Pancreas (tissue), 10 donors: Measurements from ENCODE around the gene ADAMTSL2. TPM values are rescaled to one million over a fixed set of nuclear protein-coding genes. Genes with fewer than 3 reads are reported as not detected.
A peak's percentile ranks its signal among the peaks of the same experiment; 100 is the strongest.
"Not testable (repeated sequence)": the region's sequence is repeated elsewhere in the genome, so short reads cannot be mapped to it uniquely, and the experiment has no call there.

Experiments used
- ATAC-seq, 4 donors: fragments of 200-7000 bp; cut with Tn5 transposase; one replicate each; pipeline versions ENCODE4 v1.8.0 to v1.9.1; 2020; ENCODE audit warnings: mild to moderate bottlenecking in 4 of 4, moderate library complexity in 4 of 4
- DNase-seq, 6 donors: peaks; one replicate each; pipeline ENCODE4 v3.0.0-alpha.2; 2020
- FAIRE-seq: peaks from 2 replicates; lab custom pipeline; 2012; peaks lifted over from hg19 to GRCh38; lab: Jason Lieb, UNC
- H3K27ac ChIP-seq, 4 donors: fragments of 200-600 bp; sonication (generic); 1 replicate in 3 of 4; 2 replicates in 1 of 4; pipeline versions ENCODE4 v1.5.0 to v1.8.0; 2020
- H3K27me3 ChIP-seq, 4 donors: fragments of 200-600 bp; one replicate each; pipeline ENCODE4 v1.8.0; 2021
- H3K36me3 ChIP-seq, 3 donors: fragments of 200-600 bp; sonication (generic) in 1 of 3; one replicate each; pipeline versions ENCODE4 v1.5.0 to v1.8.0; 2020 to 2021
- H3K4me1 ChIP-seq, 3 donors: fragments of 200-600 bp; one replicate each; pipeline ENCODE4 v1.8.0; 2021
- H3K4me3 ChIP-seq, 4 donors: fragments of 200-600 bp; sonication (generic) in 2 of 4; one replicate each; pipeline versions ENCODE4 v1.5.0 to v1.8.0; 2020 to 2021
- H3K9me3 ChIP-seq, 4 donors: fragments of 200-600 bp; one replicate each; pipeline ENCODE4 v1.8.0; 2021
- WGBS, 2 donors: extraction: QIAGEN DNeasy Blood & Tissue Kit; methylation state at CpG; one replicate each; pipeline ENCODE4 v1.1.7; 2013; 5-methylcytosine and 5-hydroxymethylcytosine counted together
- intact Hi-C, 3 donors: fragments of 100-400 bp; cut with DNase I; formaldehyde crosslinking; loops; one replicate each; pipeline versions ENCODE4 v1.11.1 to v1.14.2; 2022
- polyA plus RNA-seq, 2 donors: library from polyadenylated mRNA; stranded (reverse); fragments of 200-250 nt; gene quantifications; one replicate each; pipeline ENCODE4 v1.2.3, GENCODE V29; 2013
- total RNA-seq, 6 donors: library from RNA; stranded (reverse); fragmentation: NEBNext Ultra II Directional in 4 of 6; extraction: Animal tissue kit (Norgen Biotek cat#: 25700) in 4 of 6; gene quantifications; one replicate each; pipeline versions ENCODE4 v1.2.1 to v1.2.4, GENCODE V29; 2021 to 2023
- TF ChIP-seq, protein P1 (sequence below), 4 donors: fragments of 200-600 bp; sonication (generic) in 3 of 4; IDR thresholded peaks; one replicate each; pipeline versions ENCODE4 v1.5.0 to v1.8.0; 2021; ENCODE audit warnings: antibody characterized with exemption in 4 of 4
- donor health status: healthy with polysubstance abuse.
- donor health status: DM: no; HTN: no; CAD: no; lungs with moderate emphysema.
- donor health status: DM: no; HTN: no; CAD: no.
- donor health status: control.
- donor health status: control.
- donor health status: Bipolar disorder and iron deficiency.
- donor health status: DM: yes; HTN: yes; CAD: no.
- donor health status: DM: no; HTN: no; CAD: no.
- donor health status: DM: no; HTN: no; CAD: no.
- donor health status: DM: yes; HTN: yes; CAD: no.

Gene ADAMTSL2
- total and polyA plus RNA-seq, 8 donors: 1.5 to 12.9 (median 3.2) TPM

DNA sequence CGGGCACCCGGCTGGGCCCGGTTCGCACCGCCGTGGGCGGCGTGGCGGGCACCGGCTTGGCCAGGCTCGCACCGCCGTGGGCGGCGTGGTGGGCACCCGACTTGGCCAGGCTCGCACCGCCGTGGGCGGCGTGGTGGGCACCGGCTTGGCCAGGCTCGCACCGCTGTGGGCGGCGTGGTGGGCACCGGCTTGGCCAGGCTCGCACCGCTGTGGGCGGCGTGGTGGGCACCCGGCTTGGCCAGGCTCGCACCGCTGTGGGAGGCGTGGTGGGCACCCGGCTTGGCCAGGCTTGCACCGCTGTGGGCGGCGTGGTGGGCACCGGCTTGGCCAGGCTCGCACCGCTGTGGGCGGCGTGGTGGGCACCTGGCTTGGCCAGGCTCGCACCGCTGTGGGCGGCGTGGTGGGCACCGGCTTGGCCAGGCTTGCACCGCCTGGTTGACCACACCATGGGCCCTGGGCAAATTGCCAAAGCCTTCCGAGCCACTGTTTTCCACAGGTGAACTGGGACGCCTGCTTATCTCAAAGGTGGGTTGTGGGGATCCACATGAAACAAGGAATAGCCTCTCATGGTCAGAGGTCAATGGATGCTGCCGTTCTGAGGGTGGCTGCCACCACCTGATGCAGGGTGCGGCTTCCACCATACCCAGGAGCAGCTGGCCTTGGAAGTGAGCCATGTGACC is 28.2 kb downstream of the ADAMTSL2 start:
- ATAC-seq (no peak), DNase-seq (peak in 1 of 6 donors; percentile 49), FAIRE-seq (no peak)
- intact Hi-C loops: no loop called here
- no peak overlapping the region for H3K4me3 ChIP-seq
- H3K27ac ChIP-seq: no peak overlapping the region
- no peaks in the 10 kb centered on the region for H3K4me1 ChIP-seq
- TF ChIP-seq, protein P1, sequence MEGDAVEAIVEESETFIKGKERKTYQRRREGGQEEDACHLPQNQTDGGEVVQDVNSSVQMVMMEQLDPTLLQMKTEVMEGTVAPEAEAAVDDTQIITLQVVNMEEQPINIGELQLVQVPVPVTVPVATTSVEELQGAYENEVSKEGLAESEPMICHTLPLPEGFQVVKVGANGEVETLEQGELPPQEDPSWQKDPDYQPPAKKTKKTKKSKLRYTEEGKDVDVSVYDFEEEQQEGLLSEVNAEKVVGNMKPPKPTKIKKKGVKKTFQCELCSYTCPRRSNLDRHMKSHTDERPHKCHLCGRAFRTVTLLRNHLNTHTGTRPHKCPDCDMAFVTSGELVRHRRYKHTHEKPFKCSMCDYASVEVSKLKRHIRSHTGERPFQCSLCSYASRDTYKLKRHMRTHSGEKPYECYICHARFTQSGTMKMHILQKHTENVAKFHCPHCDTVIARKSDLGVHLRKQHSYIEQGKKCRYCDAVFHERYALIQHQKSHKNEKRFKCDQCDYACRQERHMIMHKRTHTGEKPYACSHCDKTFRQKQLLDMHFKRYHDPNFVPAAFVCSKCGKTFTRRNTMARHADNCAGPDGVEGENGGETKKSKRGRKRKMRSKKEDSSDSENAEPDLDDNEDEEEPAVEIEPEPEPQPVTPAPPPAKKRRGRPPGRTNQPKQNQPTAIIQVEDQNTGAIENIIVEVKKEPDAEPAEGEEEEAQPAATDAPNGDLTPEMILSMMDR (IDR thresholded peaks at IDR 0.05): no peak
- no peaks in the 10 kb centered on the region for H3K27me3 ChIP-seq
- WGBS, 2 donors: 71 to 87% methylated on average over 8 to 54 of the region's 54 CpGs
- no peaks in the 10 kb centered on the region for H3K9me3 ChIP-seq
- no peaks in the 10 kb centered on the region for H3K36me3 ChIP-seq

DNA sequence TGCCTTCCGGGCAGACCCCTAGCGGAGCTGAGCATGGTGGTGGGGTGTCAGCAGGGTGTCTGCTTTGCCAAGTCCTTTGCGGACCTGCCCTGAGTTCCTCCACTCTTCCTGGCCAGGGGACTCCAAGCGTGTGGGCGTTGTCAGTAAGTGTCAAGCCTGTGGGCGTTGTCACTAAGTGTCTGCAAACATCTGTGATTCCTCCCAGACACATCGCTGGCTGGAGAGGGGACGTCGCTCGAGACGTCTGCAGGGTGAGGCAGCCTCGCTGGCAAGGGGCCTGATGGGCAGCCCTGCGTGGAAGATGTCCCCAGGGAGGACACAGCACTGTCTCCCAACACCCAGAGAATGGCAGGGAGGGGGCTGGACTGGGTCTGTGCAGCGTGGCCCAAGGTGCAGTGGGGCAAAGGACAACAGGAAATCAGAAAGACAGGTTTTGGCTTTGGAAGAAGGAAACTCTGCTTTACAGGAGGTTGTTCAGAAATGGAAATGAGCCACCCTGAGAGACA is 28.8 kb downstream of the ADAMTSL2 start:
- Histone ChIP-seq H3K27me3 (no peaks in the 10 kb centered on the region), H3K9me3 (no peaks in the 10 kb centered on the region), H3K27ac (no peak overlapping the region), H3K36me3 (no peaks in the 10 kb centered on the region), H3K4me1 (no peaks in the 10 kb centered on the region), H3K4me3 (no peak overlapping the region)
- ATAC-seq: peak in 3 of 4 donors; percentile 8 to 17 (median 14)
- intact Hi-C loops: no loop called here
- WGBS, 2 donors: 22 to 23% methylated on average over 14 of the region's 14 CpGs
- peak in 1 of 6 donors; percentile 17 for DNase-seq
- FAIRE-seq: no peak
- TF ChIP-seq, protein P1 (IDR thresholded peaks at IDR 0.05): no peak

DNA sequence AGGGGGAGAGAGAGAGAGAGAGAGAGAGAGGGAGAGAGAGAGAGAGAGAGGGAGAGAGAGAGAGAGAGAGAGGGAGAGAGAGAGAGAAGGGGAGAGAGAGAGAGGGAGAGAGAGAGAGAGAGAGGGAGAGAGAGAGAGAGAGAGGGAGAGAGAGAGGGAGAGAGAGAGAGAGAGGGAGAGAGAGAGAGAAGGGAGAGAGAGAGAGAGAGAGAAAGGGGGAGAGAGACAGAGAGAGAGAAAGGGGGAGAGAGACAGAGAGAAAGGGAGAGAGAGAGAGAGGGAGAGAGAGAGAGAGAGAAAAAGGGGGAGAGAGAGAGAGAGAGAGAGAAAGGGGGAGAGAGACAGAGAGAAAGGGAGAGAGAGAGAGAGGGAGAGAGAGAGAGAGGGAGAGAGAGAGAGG is 29.3 kb downstream of the ADAMTSL2 start:
- DNase-seq, H3K27ac ChIP-seq, H3K36me3 ChIP-seq, FAIRE-seq, H3K27me3 ChIP-seq, H3K4me3 ChIP-seq, ATAC-seq, intact Hi-C loops, H3K4me1 ChIP-seq, H3K9me3 ChIP-seq: not testable (repeated sequence)

DNA sequence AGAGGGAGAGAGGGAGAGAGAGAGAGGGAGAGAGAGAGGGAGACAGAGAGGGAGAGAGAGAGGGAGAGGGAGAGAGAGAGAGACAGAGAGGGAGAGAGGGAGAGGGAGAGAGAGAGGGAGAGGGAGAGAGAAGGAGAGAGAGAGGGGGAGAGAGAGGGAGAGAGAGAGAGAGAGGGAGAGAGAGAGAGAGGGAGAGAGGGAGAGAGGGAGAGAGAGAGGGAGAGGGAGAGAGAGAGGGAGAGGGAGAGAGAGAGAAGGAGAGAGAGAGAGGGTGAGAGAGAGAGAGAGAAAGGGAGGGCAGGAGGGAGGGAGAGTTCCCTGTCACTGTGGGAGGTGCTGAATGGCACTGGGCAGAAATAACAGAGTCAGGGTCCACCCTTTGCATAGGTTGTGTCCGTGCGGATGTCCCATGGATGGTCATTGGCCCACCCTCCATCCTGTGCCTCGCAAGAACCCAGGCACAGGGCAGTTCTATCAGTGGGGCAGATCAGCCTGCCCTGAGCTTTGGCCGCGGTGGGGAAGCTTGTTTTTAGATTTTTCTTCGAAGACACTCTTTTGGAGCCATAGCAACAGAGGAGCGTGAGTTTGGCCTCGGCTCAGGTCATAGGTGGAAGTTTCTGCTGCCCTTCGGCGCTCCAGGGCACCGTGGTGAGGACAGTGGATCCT is 30.1 kb downstream of the ADAMTSL2 start:
- FAIRE-seq: no peak
- ATAC-seq: no peak
- Histone ChIP-seq H3K27ac (no peak overlapping the region), H3K27me3 (no peaks in the 10 kb centered on the region), H3K36me3 (no peaks in the 10 kb centered on the region), H3K4me3 (no peak overlapping the region), H3K4me1 (no peaks in the 10 kb centered on the region), H3K9me3 (no peaks in the 10 kb centered on the region)
- TF ChIP-seq, protein P1 (IDR thresholded peaks at IDR 0.05): no peak
- intact Hi-C loops: no loop called here
- DNase-seq: no peak
- 73 to 76% methylated on average over 11 of the region's 11 CpGs for WGBS, 2 donors

DNA sequence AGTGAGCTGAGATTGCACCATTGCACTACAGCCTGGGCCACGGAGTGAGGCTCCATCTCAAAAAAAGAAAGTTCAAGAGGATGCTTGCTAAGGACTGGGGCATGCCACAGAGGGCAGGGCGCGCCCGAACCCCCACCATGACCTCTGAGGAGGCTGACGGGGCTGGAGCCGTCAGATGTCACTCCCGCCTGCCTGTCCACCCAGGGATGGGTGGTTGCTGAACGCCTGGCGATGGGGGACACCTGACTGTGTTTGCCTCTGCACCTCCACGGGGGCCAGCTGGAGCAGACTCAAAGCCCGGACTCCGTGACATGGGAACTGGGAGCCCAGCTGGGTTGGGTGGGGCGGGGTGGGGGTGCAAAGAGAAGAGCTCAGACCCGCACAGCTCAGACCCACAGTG is 31.9 kb downstream of the ADAMTSL2 start:
- FAIRE-seq: no peak
- ATAC-seq: no peak
- H3K4me1 ChIP-seq: no peaks in the 10 kb centered on the region
- no peaks in the 10 kb centered on the region for H3K27me3 ChIP-seq
- 82 to 91% methylated on average over 14 of the region's 14 CpGs for WGBS, 2 donors
- no peak for DNase-seq
- H3K9me3 ChIP-seq: no peaks in the 10 kb centered on the region
- no peak overlapping the region for H3K4me3 ChIP-seq
- no peaks in the 10 kb centered on the region for H3K36me3 ChIP-seq
- intact Hi-C loops: no loop called here
- H3K27ac ChIP-seq: no peak overlapping the region
- TF ChIP-seq, protein P1 (IDR thresholded peaks at IDR 0.05): no peak
